ENCODE results near the gene MCC.

The MCC gene

DNA sequence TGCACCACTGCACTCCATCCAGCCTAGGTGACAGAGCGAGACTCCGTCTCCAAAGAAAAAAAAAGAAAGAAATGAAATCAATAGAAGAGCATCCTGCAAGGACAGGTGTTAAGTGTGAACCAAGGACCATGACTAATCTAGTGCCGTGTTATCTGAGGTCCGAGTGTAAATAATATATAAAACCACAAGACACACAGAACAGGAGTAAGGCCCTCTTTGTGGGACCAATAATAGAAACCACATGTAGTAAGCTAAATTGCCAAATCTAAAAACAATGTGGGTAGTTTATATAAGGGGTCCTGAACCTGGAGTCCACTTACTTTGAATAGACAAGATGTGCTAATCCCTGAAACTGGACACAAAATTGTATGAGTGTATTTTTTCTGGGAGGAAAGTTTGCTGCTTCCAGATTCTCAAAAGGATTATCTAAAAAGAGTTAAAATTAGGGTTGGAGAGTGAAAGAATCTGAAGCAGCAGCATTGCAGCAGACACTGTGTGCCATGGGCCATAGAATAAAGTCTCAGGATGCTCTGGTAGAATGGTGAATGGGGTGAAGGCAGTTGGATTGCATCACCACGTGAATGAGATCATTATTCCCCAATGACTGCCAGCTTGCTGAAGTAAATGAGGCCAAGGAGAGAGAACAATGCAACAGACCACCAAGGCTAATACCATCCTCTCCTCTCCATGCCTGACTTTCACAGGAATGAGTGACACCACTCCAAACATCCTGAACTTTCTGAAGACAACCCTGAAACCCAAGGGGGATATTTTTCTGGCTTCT is 288.9 kb downstream of the MCC start:
- peak in 1 of 4 experiments; percentile 16 for DNase-seq

DNA sequence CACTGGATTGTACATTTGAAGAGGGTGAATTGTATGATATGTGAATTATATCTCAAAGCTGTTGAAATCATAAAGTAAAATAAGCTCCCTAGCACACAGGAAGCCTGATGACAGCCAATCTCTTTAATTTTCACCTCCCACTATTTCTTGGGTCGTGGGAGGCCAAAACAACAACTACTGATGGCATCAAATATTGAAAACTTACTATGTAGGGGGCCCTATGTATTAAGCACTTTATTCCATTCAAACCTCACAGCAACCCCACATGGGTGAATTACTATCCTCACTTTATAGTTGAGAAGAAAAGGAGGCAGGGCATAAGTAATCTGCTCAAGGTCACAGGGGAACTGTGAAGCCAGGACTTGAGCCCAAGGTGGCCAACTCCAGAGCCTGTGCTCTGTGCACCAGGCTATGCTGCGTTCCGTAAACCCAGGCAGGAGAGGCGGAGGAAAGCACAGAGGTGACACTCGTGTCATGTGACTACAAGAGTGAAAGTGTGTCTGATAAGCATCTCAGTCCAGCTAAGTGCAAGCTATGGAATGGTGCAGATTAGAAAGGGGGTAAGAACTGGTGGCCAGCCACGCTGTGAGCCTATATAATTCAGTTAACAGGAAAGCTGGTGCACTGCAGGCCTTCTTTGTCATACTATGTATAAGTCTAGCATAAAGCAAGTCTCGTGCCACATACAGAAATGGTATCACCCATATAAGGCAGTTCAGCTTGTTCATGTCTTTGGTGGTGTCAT is 290.6 kb downstream of the MCC start:
- DNase-seq, result no peak

DNA sequence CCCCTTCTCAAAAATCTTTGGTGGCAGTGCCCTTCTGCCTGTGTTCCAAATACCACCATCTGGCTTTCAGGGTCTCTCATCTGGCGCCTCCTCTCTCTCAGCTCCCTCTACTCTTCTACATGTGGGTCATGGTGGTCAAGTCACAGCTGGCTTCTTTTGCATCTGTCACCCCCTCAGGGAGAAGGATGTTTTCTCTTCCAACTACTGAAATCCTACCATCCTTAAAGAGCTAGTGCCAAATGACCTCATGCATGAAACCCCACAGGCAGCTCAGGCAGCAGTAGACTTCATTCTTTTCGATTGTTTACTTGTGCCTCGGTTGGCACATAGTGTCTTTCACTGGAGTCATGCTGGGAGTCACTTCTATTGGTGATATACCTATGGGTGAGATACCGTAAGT is 292.5 kb downstream of the MCC start:
- no peak for DNase-seq

DNA sequence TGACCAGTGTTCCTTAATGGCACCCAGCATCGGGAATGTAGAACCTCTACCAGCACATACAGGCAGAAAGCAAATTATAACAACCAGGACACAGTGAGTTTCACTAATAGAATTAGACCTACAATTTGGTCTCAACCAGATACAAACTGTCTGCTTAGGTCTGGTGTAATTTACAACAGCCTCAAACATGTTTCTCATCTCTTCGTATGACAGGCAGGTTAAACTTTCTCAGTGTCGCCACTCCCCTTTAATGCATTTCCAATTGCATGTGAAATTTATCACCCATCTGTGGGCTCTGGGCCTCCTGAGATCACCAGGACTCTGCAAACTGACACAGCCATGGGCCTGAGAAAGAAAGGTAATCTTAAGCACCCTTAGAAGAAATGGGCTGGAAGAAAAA is 293.0 kb downstream of the MCC start:
- no peak for DNase-seq

DNA sequence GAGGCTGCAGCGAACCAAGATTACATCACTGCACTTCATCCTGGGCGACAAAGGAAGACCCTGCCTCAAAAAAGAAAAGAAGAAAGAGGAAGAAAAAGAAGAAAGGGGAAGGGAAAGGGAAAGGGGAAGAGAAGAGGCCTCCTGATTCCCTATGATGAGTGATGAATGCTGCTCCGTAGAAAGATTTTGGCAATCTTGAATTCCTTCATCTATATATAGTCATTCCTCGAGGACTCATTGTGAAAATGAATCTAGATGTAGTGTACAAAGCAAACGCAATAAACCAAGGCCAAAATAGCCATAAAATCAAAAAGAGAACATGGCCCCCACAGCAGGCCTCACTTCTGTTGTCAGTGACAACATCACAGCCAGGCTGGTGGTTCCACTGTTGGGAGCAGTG is 293.7 kb downstream of the MCC start:
- DNase-seq, result peak; percentile 8 to 62 (median 39)

DNA sequence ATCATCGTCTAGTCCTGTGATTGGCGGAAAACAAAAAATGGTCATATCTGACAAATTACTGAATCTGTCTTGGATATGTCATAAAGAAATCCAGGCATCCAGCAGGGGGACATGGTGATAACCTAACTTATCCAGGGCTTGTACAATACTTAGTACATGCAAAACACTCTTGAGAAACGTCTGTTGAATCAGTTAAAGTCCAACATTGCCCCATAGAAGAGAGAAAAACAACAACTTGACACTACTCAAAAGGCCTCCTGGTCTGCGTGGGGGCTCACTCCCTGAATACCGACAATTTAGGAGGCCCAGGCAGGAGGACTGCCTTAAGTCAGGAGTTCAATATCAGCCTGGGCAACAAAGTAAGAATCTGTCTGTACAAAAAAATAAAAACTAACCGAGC is 294.1 kb downstream of the MCC start:
- DNase-seq, result peak in 1 of 4 experiments; percentile 3

DNA sequence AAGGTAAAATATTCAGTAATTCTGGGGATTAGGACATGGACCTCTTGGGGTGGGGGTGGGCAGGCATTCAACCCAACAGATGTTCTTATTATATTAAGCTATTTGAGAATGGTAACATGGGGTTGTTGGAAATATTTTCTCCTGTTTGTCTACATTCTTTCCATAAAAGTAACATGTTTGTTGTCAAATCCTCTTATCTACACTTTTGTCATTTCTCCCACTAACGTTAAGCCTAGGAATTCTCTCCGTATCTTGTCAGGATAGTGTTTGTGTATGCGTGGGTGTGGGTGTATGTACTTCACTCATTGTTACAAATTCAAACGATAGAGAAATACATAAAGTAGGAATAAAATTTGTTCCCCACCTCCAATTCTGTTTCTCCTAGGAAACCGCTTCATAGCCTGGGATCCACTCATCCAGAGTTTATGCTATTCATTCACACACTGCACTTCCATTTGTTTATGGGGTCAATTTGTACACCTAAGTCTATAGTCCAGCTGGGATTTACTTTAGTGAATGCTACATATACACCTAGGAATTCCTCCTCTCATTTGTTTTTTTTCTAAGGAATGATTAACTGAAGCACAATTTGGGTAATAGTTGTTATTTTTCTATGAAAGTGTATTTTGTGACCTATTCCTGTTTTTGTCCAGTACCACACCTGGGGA is 294.8 kb downstream of the MCC start:
- no peak for DNase-seq

DNA sequence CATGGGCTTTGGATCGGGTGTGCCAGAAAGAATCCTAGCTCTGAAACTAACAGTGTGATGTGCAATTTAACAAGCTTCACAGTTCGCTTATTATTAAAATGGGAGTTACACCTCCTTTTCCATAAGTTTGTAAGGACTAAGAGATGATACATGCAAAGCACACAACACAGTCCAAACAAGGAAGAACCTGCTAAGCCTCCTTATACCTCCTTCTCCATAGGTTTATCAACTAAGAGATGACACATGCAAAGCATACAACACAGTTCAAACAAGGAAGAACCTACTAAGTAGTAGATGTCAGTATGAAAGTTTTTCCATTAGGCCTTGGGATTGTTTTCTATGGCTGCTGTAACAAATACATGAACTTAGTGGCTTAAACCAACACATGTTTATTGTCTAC is 295.7 kb downstream of the MCC start:
- no peak for DNase-seq

DNA sequence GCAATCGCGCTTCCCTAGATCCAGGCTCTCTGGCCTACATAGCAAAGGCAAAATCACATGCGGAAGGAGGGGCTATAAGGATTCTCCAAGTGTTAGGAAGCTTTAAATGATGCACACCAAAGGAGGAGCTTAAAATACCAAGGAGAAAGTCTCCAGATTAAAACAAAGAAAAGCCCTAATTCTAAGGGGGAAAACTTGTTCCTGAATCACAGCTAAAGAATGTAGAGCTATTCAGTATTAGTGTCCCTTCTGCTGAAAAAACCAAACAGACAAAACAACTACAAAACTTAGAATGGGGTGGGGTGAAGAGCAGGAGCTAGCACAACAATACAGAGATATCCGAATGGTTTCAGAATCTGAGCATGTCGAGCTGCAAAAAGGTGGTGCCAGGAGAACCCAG is 297.9 kb downstream of the MCC start:
- DNase-seq, result no peak

DNA sequence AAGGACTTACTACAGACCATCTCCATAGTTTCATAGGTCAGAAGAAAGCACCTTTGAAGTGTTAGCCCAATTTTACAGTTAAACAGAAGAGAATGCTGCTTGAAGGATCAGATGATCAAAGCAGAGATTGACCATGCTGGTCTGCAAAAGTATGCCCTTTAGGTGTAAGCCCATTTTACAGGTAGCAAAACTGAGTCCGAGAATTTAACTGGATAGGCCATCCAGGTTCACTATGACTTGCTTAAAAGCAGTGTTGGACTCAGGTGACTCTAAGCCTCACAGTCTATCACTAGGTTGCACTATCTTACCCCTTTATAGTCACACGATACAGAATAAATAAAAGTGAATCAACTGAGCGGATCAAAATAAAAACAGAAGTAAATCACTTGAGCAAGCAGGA is 299.0 kb downstream of the MCC start:
- no peak for DNase-seq

DNA sequence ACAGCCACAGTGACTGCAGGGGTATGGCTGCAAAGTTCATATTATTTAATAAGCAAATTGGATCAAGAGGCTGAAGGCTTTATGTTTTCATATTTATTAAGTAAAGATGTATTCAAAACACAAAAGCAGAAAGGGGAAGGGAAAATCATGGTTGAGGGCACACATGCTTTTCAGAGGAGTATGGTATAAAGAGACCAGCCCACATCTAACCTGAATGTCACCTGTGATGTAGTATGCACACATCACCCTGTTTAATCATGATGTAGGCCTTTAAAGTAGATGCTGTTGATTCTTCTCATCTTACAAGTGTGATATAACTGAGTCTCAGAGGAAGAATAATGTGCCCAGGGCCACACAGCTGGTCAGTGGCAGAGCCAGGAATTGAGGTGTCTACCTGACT is 299.8 kb downstream of the MCC start:
- DNase-seq, result no peak

DNA sequence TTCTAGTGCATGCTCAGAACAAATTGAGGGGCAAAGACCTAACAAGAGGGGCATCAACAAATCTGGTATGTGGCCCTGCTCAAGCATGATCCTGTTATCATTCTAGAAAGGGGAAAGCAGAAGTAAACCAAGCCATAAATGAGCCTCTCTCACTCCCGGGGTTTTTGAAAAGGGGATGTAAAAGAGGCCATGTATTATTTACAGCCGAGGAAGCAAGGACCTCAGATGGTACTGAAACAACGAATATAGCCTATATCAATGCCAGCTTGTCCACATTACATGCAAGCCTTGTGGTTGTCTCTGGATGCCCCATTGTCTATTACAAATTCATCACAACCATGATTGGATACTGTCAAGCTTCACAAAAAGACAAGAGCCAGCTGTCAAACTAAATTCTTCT is 300.3 kb downstream of the MCC start:
- DNase-seq, result peak; percentile 15 to 55 (median 35)

DNA sequence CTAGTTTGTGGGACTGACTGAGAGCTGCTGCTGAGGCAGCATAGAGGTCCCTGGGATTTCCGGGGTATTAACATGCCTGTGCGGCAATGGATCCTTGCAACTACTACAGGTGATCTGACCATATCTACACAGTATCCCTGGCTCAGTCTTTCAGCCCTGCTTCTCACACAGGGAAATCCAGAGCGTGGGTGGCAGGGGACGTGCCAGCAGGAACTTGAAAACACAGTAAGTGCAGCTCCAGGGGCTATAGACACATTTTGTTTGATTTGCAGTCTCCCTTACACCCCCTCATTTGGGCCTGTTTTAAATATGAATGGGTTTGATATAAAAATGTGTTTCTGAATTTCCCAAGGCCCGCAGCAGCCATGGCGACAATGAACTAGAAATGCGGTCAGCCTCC is 302.2 kb downstream of the MCC start:
- no peak for DNase-seq

DNA sequence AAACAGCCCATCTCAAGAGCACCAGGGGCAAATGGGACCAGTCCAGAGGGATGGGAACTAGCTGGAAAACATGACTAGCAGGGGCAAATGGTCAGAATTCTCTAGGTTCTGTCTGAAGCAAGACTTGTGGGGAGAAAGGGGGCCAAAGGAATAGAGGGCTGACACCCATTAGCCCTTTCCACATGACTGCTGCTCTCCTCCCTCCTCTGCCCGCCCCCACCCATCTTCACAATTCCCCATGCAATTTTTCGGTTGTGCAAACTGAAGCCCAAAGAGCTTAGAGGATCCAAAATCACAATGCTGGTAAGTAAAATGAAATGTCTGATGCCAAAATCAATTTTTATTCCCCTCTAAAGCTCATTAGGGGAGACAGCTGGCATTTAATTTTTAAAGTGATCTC is 304.6 kb downstream of the MCC start:
- no peak for DNase-seq

DNA sequence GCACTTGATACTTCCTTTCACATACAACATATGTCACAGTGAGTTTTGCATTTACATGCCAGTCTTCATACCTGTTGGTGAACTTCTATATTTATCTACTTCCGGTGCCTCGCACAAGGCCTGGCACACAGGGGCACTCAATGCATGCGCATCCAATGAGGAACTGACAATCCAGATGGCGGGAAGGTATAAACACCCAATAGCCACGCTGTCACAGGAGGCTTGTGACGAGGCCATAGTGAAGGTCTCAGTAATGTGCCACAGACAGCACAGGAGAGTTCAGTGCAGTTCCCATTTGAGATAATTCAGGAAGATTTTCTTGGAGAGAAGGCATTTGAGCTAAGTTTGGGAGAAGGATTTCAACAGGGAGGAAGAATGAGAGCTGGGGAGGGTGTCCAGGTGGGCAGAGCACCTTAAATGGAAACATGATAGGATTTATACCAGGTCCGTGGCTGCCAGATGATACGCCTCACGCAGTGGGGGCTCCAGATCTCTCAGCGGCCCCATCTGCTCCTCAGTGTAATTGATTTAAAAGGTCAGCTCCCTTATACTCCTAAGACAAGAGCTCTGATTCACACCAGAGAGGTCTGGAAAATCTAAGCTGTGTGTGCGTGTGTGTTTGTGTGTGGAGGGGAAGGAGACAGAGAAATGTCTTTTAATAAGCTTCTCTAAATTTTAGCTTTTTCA is 305.5 kb downstream of the MCC start:
- DNase-seq, result no peak

DNA sequence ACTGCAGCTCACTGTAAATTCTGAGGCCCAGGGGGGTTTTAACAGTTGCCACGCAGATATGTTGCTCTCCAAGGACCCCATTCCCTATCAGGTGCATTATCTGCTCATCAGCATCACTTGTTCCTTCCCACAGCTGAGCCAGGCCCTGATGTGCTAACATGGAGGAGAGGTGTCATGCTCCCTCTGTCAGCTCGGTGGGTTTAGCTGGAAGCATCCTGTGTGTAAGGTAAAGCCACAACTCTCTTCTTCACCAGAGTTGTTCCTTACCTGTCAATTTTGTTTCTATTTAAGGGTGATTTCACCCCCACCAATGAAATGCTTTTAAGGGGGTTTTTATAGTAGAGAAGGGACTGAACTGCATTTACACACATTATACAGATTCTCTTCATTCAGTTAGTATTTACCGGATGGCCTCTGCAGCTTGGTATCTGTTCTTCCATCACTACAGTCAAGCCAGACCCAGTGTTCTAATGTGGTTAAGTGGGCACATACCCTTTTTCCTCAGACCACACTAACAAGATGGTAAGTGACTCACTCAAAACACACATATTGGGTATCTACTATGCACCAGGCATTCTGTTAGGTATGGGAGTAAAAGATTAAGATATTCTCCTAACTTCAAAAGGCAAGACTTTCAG is 306.3 kb downstream of the MCC start:
- DNase-seq, result no peak

DNA sequence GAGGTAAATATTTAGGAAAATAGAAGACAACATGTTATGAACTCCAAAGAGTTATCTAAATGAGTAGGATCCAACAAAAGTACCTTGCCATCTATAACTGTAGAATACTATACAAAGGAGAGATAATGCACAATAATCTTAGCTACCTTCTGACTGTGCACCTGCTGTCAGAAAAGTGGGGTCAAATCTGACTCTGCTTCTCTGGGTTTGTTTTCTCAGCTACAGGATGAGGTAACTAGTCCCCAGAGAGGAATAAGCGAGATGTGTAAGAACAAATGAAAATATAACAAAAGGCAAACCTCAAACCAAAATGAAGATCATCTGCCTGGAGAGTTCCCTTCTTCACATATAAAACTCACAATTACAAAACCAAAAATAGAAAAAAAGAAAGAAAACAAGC is 306.8 kb downstream of the MCC start:
- no peak for DNase-seq

DNA sequence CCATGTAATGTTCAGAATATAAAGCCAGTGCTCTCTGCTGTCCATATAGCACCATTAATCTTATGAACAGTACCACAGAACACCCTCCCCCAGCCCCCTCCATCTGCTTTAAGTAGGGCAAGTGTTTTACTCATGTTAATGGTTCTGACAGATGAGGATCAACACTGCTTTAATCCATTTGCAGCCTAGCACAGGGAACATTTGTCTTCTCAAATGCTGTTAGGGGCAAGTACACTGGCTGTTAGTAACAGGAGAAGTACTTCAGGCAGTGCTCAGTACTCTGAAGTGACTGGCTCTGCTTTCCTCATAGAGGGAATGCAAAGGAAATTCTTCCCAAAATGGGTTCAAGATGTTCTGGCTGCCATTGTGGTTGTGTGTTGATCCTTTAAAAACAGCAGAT is 309.1 kb downstream of the MCC start:
- no peak for DNase-seq

DNA sequence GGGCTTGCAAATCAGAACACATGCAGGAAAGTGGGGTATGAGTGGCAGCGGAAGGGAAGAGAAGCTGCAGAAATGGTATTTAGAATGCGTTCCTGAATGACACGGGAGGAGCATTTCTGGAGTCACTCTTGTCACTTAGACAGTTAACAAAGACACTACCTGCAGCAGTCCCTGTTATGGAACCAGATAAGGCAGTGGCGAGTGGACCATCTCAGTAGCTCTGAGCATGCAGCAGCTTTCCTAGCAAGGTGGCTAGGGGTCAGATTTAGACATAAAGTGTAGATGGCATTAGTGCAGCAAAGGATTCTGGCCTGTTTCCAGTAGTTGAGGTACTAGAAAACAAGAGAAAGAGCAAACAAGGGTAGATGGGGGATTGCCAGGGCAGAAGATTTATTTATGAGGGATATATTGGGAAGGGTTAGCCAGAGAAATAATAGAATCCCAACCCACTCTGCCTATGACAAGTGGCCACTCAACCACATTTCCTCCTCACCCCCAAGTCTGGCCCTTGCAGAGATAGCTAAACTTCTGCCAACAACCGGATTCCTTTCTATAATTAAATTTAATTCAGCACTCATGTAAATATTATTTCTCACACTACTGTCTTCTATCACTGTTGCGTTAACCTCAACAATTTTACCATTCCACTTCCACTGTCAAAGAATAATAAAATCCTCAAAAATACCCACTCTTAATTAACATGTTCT is 310.0 kb downstream of the MCC start:
- DNase-seq, result no peak

DNA sequence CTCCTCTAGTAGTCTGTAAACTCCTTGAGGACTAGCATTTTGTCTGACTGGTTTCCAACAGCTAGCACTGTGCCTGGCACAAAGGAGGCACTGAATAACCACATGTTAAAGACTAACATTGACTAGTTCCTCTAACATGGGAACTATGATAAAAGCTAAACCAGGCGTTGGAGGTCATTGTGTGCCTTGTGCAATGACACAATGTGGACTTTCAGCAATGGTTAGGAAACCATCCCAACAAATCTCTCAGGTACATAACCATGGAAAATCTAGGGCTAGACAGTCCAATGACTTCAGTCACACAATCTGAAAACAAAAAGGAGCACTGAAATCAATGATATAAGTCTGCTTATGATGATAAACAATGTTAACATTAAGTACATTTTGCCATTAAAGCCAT is 311.0 kb downstream of the MCC start:
- no peak for DNase-seq

DNA sequence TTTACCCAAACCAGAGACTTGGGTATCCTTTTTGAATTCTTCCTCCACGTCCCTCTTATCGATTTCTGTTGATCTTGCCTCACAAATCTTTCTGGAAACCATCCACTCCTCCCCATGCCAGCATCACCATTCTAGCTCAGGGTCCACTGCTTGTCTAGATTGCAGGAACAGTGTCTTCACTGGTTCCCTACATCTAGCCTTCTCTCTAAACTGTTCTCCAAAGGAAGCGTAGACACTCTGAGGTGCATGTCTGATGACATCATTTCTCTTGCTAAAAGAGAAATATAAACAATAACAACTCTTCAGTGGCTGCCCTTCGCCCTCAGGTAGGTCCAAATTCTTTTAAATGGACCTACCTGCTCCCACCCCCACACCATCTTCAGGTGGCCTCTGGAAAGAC is 311.5 kb downstream of the MCC start:
- DNase-seq, result no peak

DNA sequence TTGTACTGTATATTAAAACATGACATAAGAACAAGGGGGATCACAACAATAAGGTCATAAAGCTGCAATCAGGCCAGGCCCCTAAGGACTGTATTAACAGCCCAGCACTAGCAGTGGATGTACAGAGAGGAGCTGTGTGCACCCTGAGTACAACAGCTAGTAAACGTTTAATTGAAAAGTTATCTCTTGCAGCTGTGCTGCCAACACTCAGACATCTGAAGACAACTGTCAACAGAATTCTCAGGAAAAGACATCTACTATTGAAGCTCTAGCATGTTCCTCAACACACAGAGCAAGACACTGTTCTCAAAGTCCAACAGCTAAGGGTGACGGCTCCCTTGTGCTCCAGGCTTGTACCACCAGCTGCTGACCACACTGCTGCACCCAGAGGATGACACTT is 312.1 kb downstream of the MCC start:
- no peak for DNase-seq
